ENCODE results near the gene PIK3C2G. TPM values are rescaled to one million over a fixed set of nuclear protein-coding genes. Genes with fewer than 3 reads are reported as not detected.

PIK3C2G gene
- total RNA-seq, 1 donor: not detected

DNA sequence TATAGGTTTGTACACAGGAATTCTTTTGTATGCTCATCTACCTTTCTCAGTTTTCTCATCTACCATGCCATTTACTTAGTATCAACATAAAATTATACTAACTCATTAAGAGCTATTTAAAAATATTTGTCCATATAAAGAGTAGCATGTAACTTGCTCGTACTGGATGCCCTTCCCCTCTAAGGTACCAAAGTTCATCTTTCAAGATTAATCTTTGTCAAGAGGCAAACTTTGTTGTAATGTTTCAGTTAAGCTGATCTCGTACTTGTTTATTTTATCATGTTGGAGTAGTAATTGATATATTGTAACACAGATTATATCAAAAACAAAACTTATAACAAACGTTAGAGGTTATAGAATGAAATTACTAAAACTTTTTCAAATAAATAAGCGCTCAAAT, 128.5 kb downstream of the PIK3C2G start:
- H3K4me3 ChIP-seq (ENCODE audit: insufficient read depth, low read length): no peak overlapping the region
- no peaks in the 10 kb centered on the region for H3K4me1 ChIP-seq (ENCODE audit: insufficient read depth, low read length)
- H3K36me3 ChIP-seq (ENCODE audit: insufficient read depth, low read length): no peaks in the 10 kb centered on the region
- TF ChIP-seq, protein P1, sequence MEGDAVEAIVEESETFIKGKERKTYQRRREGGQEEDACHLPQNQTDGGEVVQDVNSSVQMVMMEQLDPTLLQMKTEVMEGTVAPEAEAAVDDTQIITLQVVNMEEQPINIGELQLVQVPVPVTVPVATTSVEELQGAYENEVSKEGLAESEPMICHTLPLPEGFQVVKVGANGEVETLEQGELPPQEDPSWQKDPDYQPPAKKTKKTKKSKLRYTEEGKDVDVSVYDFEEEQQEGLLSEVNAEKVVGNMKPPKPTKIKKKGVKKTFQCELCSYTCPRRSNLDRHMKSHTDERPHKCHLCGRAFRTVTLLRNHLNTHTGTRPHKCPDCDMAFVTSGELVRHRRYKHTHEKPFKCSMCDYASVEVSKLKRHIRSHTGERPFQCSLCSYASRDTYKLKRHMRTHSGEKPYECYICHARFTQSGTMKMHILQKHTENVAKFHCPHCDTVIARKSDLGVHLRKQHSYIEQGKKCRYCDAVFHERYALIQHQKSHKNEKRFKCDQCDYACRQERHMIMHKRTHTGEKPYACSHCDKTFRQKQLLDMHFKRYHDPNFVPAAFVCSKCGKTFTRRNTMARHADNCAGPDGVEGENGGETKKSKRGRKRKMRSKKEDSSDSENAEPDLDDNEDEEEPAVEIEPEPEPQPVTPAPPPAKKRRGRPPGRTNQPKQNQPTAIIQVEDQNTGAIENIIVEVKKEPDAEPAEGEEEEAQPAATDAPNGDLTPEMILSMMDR (IDR thresholded peaks at IDR 0.05; ENCODE audit: extremely low read depth, low read depth, low read length): no peak
- no peak for DNase-seq (ENCODE audit: insufficient read length, low spot score, missing footprints)
- H3K27ac ChIP-seq (ENCODE audit: low read depth, low read length): no peak overlapping the region
- no peaks in the 10 kb centered on the region for H3K79me2 ChIP-seq (ENCODE audit: insufficient read depth, low read length)
- H4K20me1 ChIP-seq (ENCODE audit: insufficient read depth, low read length): no peaks in the 10 kb centered on the region
- H3K9me3 ChIP-seq (ENCODE audit: low read depth, low read length): no peaks in the 10 kb centered on the region
- H3K4me2 ChIP-seq (ENCODE audit: insufficient read depth, low read length): no peak overlapping the region
- no peak overlapping the region for H2AFZ ChIP-seq (ENCODE audit: low read length)
- H3K27me3 ChIP-seq (ENCODE audit: insufficient read depth, low read length): no peaks in the 10 kb centered on the region

- H3K4me2 ChIP-seq (ENCODE audit: insufficient read depth, low read length): no peak overlapping the region
- DNase-seq (ENCODE audit: insufficient read length, low spot score, missing footprints): no peak
- TF ChIP-seq, protein P1 (IDR thresholded peaks at IDR 0.05; ENCODE audit: extremely low read depth, low read depth, low read length): no peak
- H3K4me1 ChIP-seq (ENCODE audit: insufficient read depth, low read length): no peaks in the 10 kb centered on the region
- peak overlapping the region; percentile 36 for H2AFZ ChIP-seq (ENCODE audit: low read length)
- no peaks in the 10 kb centered on the region for H3K9me3 ChIP-seq (ENCODE audit: low read depth, low read length)
- H3K4me3 ChIP-seq (ENCODE audit: insufficient read depth, low read length): no peak overlapping the region
- H3K27ac ChIP-seq (ENCODE audit: low read depth, low read length): no peak overlapping the region
- no peaks in the 10 kb centered on the region for H3K36me3 ChIP-seq (ENCODE audit: insufficient read depth, low read length)
- no peaks in the 10 kb centered on the region for H3K27me3 ChIP-seq (ENCODE audit: insufficient read depth, low read length)
- H4K20me1 ChIP-seq (ENCODE audit: insufficient read depth, low read length): no peaks in the 10 kb centered on the region
- H3K79me2 ChIP-seq (ENCODE audit: insufficient read depth, low read length): no peaks in the 10 kb centered on the region
Measured at GRCh38 chr12:18391151-18391550, 129.8 kb downstream of the PIK3C2G start.

DNA sequence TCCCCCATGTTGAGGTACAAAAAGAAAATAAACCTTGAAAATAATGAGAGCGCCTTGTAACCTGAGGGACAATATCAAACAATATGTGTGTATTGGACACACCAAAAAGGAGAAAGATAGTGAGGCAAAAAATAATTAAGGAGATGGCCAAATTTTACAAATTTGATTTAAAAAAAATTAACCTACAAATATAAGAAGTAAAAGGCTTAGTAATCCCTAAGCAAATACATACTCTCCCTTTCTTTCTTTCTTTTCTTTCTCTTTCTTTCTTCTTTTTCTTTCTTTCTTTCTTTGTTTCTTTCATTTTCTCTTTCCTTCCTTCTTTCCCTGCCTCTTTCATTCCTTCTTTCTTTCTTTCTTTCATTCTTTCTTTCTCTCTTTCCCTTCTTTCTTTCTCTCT, 133.4 kb downstream of the PIK3C2G start:
- Histone ChIP-seq H3K9me3 (ENCODE audit: low read depth, low read length) (no peaks in the 10 kb centered on the region), H4K20me1 (ENCODE audit: insufficient read depth, low read length) (no peaks in the 10 kb centered on the region), H3K4me3 (ENCODE audit: insufficient read depth, low read length) (no peak overlapping the region), H3K4me1 (ENCODE audit: insufficient read depth, low read length) (no peaks in the 10 kb centered on the region), H3K27ac (ENCODE audit: low read depth, low read length) (no peak overlapping the region), H3K27me3 (ENCODE audit: insufficient read depth, low read length) (no peaks in the 10 kb centered on the region), H3K36me3 (ENCODE audit: insufficient read depth, low read length) (no peaks in the 10 kb centered on the region), H3K79me2 (ENCODE audit: insufficient read depth, low read length) (no peaks in the 10 kb centered on the region), H2AFZ (ENCODE audit: low read length) (no peak overlapping the region), H3K4me2 (ENCODE audit: insufficient read depth, low read length) (no peak overlapping the region)
- TF ChIP-seq, protein P1 (IDR thresholded peaks at IDR 0.05; ENCODE audit: extremely low read depth, low read depth, low read length): no peak
- no peak for DNase-seq (ENCODE audit: insufficient read length, low spot score, missing footprints)

- no peak for DNase-seq (ENCODE audit: insufficient read length, low spot score, missing footprints)
- no peaks in the 10 kb centered on the region for H4K20me1 ChIP-seq (ENCODE audit: insufficient read depth, low read length)
- no peaks in the 10 kb centered on the region for H3K4me1 ChIP-seq (ENCODE audit: insufficient read depth, low read length)
Measured at GRCh38 chr12:18400186-18400585, 138.9 kb downstream of the PIK3C2G start.

More at GRCh38 chr12:18400186-18400585, 138.9 kb downstream of the PIK3C2G start:
- no peak overlapping the region for H3K4me3 ChIP-seq (ENCODE audit: insufficient read depth, low read length)
- H2AFZ ChIP-seq (ENCODE audit: low read length): no peak overlapping the region
- H3K4me2 ChIP-seq (ENCODE audit: insufficient read depth, low read length): no peak overlapping the region
- H3K9me3 ChIP-seq (ENCODE audit: low read depth, low read length): no peaks in the 10 kb centered on the region
- H3K27me3 ChIP-seq (ENCODE audit: insufficient read depth, low read length): no peaks in the 10 kb centered on the region
- no peaks in the 10 kb centered on the region for H3K79me2 ChIP-seq (ENCODE audit: insufficient read depth, low read length)
- no peaks in the 10 kb centered on the region for H3K36me3 ChIP-seq (ENCODE audit: insufficient read depth, low read length)
- no peak overlapping the region for H3K27ac ChIP-seq (ENCODE audit: low read depth, low read length)
- TF ChIP-seq, protein P1 (IDR thresholded peaks at IDR 0.05; ENCODE audit: extremely low read depth, low read depth, low read length): no peak
